NCI-H82 treated with DMSO at 0.1 percent for 48 hours (cell line): ENCODE results near the gene DRC7.
A peak's percentile ranks its signal among the peaks of the same experiment; 100 is the strongest.

ENCODE experiments used
- DNase-seq: peaks from one replicate; lab custom pipeline; 2025; ENCODE audit not compliant: unreplicated experiment; lab: John Stamatoyannopoulos, UW

DRC7 gene

GRCh38 chr16:57694725-57695679 lies at the start of gene DRC7:
DRC7 (plus strand) TSS chr16:57694806; CDS start chr16:57697950, 3,144 bp downstream.
- no peak for DNase-seq

DNA sequence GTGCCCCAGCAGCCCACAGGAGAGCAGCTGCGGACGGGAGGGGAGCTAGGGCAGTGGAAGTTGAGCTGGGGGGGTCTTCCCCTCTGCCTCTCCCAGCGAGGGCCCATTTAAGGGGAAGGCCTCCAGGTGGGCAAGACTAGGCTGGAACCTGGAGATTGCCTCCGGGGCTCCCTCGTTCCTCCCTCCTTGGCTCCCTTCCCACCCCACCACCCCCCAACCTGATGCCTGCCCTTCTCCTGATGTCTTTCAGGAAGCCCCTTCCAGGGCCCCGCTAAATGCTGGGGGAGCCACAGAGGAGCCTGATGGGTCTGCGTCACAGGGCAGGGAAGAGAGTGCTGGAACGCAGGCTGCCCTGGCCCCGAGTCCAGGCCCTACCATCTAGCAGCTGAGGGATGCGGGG lies 49.4 kb upstream of the DRC7 start:
- DNase-seq, result no peak

- no peak for DNase-seq
These were observed 48.8 kb upstream of the DRC7 start for GRCh38 chr16:57645691-57646387.

GRCh38 chr16:57646388-57647039 lies 48.1 kb upstream of the DRC7 start:
- no peak for DNase-seq

DNA sequence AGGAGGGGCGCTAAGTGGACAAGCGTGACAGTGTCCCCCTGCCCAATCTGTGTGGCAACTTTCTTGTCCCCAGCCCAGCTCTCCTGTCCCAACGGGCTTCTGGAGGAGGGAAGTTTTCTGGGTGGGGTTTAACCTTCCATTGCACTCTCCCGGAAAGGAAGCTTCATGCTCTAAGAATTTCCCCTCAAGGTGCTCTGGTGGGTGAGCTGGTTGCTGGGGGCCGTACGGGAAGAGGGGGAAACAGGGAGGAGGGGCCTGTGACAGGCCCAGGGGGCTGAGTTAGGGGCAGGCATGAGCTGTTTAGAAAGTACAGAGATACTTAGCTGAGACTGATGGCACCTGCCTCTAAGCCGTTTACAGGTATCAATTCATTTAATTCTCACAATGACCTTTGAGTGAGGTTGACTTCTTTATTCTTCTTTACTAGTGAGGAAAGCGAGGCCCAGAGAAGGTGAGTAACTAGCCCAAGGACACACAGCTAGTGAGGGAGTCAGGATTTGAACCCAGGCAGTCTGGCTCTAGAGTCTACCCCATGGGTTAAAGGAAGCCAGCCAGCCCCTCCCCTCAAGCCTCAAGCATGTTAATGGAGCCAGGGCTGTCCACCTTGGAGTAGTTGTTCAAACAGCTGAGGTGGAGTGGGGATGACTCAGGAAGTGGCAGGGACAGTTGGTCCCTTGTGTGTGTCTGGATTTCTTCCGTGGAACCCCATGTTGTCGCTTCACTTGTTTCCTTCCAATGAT lies 47.3 kb upstream of the DRC7 start:
- no peak for DNase-seq

DNA sequence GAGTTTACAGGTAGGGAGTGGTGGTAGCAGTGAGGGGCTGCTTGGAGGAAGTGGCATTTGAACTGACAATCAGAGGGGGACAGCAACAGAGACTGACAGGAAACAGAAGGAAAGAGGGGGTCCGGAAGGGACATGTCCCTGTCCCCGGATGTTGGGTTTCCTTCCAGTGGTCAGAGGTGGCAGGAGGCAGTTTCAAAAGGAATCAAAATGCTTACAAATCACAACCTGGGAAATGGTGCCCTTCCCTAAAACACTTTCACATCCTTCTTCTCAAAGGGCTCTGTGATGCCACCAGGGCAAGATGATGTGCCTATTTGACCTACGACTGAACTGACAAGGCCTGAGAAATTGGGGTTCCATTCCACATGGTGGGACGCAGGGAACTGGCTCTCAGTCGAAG lies 46.5 kb upstream of the DRC7 start:
- no peak for DNase-seq

DNA sequence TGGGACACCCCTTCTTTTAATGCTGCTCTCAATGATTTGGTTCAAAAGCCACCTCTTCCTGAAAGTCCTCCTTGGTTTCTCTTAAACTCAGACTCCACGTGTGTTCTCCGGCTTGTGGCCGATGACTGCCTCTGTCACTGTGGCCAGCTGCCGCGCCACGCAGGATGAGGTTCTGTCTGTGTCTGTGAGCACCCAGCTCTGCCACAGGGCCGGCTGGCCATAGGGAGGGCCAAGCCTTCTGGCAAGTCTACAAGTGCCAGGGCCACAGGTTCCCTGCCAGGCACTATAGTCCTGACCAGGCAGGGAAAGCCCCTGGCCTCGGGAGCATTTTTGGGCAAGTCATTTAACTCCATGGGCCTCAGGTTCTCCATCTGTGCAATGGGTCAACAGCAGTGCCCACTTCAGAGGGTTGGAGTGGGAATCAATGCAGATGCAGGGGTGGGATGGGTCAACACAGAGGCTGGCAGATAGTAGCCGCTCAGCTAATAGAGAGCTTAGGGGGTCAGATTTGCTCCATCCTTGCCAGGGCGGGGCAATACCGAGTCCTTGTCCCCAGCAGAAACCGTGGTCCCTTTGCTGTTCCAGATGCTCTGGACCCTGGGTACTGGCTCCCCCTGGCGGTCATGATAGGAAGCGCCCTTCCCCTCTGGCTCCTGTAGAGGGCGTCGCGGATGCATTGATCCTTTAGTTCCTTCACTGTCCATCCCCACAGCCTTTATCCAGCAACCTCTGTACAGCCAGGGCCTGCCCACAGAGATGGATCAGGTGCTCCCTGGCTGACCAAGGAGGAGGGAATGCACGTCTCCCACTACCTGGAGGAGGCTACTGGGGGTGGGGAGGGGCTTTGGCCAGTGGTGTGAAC lies 45.8 kb upstream of the DRC7 start:
- peak; percentile 30 for DNase-seq

GRCh38 chr16:57649443-57649751 lies 45.2 kb upstream of the DRC7 start:
- DNase-seq, result no peak

GRCh38 chr16:57649846-57650245 lies 44.8 kb upstream of the DRC7 start:
- no peak for DNase-seq

GRCh38 chr16:57651344-57652333 lies 43.0 kb upstream of the DRC7 start:
- no peak for DNase-seq

GRCh38 chr16:57652695-57653471 lies 41.7 kb upstream of the DRC7 start:
- DNase-seq, result no peak

- no peak for DNase-seq
These were observed 40.7 kb upstream of the DRC7 start for GRCh38 chr16:57653936-57654335.

DNA sequence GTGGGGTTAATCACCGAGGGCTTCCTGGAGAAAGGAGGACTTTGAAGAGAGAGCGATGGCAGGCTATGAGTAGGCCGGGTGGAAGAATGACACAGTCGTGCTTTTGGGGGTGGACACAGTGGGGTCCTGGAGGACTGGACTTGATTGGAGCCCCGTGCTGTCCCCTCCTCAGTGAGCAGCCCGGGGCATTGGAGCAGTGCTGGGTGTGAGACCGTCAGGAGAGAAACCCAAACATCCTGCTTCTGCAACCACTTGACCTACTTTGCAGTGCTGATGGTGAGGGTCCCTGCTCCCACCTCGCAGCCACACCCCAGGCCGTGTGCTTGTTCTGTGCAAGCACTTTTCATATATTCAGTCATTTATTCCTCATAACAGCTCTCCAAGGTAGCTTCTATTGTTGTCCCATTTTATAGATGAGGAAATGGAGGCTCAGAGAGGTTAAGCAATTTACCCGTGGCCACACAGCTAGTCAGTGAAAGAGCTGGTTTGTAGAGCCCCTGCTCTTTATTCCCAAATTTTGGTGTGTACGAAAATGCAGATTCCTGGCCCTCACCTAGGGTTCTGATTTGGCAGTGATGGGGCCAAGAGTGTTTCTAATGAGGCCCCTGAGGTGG lies 38.2 kb upstream of the DRC7 start:
- DNase-seq, result no peak

DNA sequence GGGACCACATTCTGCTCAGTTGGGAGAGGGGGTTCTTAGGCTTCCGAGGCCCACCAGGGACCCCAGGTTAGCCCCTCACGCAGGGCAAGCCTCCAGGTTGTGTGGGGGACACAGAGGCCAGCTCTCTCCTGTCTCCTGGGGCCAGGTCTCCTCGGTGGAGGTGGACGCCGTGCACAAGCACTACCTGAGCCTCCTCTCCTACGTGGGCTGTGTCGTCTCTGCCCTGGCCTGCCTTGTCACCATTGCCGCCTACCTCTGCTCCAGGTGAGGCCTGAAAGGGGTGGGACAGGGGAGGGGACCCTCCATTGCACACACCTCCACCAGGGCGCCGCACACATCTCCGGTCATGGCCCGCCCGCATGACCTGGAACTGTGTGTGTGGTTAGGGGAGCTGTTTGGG lies 37.4 kb upstream of the DRC7 start:
- DNase-seq, result no peak

DNA sequence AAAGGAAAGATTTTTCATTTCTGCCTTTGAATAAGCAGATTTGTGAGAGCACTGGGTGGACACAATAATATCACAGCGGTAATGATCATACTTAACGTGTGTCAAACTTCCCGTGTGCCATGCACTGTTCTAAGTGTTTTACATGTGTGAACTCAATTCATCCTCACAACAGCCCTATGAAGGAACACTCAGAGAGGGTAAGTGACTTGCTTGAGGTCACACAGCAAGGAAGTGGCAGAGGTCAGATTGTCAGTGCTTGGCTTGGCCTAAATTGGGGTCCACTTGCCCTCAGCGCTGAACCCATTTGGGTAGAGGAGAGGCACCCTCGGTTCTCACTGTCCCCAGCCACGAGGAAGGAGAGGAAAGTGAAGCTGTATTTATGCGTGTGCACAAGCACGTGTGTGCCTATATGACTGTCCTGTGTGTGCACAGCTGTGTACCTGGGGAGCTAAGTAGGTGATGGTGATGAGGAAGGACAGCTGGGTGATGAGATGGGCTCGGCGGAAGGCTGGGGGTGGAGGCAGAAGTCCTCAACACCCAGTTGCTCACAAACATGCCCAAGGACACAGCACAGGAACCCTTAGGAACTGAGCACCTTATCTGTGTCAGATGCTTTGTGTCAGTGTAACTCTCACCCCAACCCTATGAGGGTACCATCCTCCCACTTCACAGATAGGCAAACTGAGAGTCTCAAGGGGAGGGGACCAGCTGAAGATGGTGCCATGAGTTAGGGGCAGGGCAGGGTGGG lies 36.3 kb upstream of the DRC7 start:
- no peak for DNase-seq

DNA sequence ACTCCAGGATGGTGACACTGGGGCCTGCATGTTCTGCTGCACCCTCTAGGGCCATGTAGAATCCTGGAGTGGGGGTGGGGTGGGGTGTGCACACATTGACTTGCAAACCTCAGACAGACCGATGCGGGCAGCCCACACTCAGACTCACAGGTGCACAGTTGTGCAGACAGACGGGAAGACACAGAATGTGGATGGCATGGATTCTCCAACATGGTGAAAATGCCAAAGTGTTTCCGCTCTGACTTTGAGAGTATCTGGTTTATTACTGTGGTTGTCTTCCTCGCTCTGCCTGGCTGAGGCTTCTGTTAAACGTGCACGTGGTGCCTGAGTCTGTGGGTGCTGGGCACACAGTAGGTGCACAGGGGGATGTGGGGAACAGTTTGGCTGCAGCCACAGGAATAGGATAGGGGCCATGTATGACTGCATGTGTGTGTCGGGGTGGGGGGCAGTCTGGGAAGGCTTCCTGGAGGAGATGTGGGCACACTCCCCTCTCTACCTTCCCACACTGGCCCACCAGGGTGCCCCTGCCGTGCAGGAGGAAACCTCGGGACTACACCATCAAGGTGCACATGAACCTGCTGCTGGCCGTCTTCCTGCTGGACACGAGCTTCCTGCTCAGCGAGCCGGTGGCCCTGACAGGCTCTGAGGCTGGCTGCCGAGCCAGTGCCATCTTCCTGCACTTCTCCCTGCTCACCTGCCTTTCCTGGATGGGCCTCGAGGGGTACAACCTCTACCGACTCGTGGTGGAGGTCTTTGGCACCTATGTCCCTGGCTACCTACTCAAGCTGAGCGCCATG lies 35.5 kb upstream of the DRC7 start:
- DNase-seq, result no peak
